Measurements from ENCODE around the gene SORCS1. TPM values are rescaled to one million over a fixed set of nuclear protein-coding genes. Genes with fewer than 3 reads are reported as not detected.

The SORCS1 gene
- polyA plus RNA-seq, 3 donors = 0.09 TPM; not detected in 2

DNA sequence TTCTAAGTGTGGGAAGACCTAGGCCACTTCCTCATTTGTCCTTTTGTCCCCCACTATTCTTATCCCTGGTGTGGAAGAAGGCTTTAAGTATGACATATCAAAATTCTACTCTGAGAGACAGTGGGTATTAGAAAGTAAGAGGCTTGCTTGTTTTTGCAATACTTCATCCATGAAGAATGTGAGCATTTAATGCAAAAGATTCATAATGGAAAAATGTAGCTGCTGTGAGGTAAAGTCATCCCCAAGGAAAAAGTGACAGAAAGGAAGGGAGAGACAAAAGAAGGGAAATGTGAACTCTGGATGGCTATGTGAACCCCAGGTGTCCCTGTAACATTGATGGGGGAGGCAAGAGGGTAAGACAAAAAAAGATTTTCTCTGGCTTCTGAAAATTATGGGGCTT, 607.5 kb downstream of the SORCS1 start:
- peaks cover 0 to 2% (median 1%) of the 10 kb centered on the region in 3 donors for H3K27me3 Mint-ChIP-seq (ENCODE audit: low read depth in 3 of 3)
- Histone ChIP-seq H3K4me2 (replicated peaks; ENCODE audit: extremely low read depth, low read length, poor library complexity, severe bottlenecking) (no peak overlapping the region), H3K9me3 (replicated peaks in 1 of 2; ENCODE audit: control insufficient read depth in 1 of 2, insufficient read depth in 1 of 2, low read length in 2 of 2) (no peaks in the 10 kb centered on the region), H2AFZ (ENCODE audit: insufficient read depth, low read depth, low read length, poor library complexity, severe bottlenecking) (no peak overlapping the region), H3K36me3 (replicated peaks in 1 of 2; ENCODE audit: control insufficient read depth in 1 of 2, insufficient read depth in 2 of 2, low read length in 2 of 2) (no peaks in the 10 kb centered on the region), H3K4me1 (ENCODE audit: control insufficient read depth in 1 of 2, insufficient read depth in 2 of 2, low read length in 2 of 2) (no peaks in the 10 kb centered on the region), H4K20me1 (ENCODE audit: insufficient read depth, low read length) (no peaks in the 10 kb centered on the region), H3K27me3 (ENCODE audit: control insufficient read depth in 2 of 2, insufficient read depth in 2 of 2, low read length in 2 of 2) (no peaks in the 10 kb centered on the region), H3K4me3 (replicated peaks in 1 of 3; ENCODE audit: low read depth in 2 of 3, low read length in 3 of 3) (no peak overlapping the region), H3K9ac (ENCODE audit: insufficient read depth, low read length, poor library complexity, severe bottlenecking) (no peak overlapping the region), H3K79me2 (ENCODE audit: insufficient read depth, low read length) (no peaks in the 10 kb centered on the region), H3K27ac (ENCODE audit: low read depth in 1 of 2, low read length in 2 of 2) (no peak overlapping the region)
- DNase-seq = no peak
- no peak overlapping the region for H3K4me3 Mint-ChIP-seq
- no peak overlapping the region for H3K27ac Mint-ChIP-seq
- no peaks in the 10 kb centered on the region for H3K4me1 Mint-ChIP-seq
- H3K36me3 Mint-ChIP-seq = no peaks in the 10 kb centered on the region
- intact Hi-C loops (cut with micrococcal nuclease) = no loop called here
- TF ChIP-seq, protein P1, sequence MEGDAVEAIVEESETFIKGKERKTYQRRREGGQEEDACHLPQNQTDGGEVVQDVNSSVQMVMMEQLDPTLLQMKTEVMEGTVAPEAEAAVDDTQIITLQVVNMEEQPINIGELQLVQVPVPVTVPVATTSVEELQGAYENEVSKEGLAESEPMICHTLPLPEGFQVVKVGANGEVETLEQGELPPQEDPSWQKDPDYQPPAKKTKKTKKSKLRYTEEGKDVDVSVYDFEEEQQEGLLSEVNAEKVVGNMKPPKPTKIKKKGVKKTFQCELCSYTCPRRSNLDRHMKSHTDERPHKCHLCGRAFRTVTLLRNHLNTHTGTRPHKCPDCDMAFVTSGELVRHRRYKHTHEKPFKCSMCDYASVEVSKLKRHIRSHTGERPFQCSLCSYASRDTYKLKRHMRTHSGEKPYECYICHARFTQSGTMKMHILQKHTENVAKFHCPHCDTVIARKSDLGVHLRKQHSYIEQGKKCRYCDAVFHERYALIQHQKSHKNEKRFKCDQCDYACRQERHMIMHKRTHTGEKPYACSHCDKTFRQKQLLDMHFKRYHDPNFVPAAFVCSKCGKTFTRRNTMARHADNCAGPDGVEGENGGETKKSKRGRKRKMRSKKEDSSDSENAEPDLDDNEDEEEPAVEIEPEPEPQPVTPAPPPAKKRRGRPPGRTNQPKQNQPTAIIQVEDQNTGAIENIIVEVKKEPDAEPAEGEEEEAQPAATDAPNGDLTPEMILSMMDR (IDR thresholded peaks at IDR 0.05) = no peak
- peaks cover 0 to 4% (median 0%) of the 10 kb centered on the region in 7 donors for H3K9me3 Mint-ChIP-seq

DNA sequence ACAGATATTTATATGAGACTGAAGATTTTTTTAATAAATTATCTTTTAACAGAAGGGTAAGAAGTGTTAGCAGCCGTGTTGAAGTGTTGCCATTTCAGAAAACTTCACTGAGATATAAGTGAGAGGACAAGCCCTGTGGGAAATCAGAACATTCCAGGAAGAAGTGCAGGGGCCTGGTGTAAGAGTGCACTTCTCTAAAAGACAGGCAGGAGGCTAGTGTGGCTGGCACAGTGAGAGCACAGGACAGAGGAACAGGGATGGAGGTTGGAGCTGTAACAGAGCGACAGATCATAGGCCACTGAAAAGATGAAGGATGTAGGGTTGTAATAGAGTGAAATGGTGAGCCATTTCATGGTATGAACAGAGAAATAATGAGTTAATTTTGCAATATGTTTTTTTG, 608.9 kb downstream of the SORCS1 start:
- H3K36me3 Mint-ChIP-seq = no peaks in the 10 kb centered on the region
- Histone ChIP-seq H3K4me2 (replicated peaks; ENCODE audit: extremely low read depth, low read length, poor library complexity, severe bottlenecking) (no peak overlapping the region), H4K20me1 (ENCODE audit: insufficient read depth, low read length) (no peaks in the 10 kb centered on the region), H3K27ac (ENCODE audit: low read depth in 1 of 2, low read length in 2 of 2) (no peak overlapping the region), H3K79me2 (ENCODE audit: insufficient read depth, low read length) (no peaks in the 10 kb centered on the region), H3K4me3 (replicated peaks in 1 of 3; ENCODE audit: low read depth in 2 of 3, low read length in 3 of 3) (no peak overlapping the region), H3K36me3 (replicated peaks in 1 of 2; ENCODE audit: control insufficient read depth in 1 of 2, insufficient read depth in 2 of 2, low read length in 2 of 2) (no peaks in the 10 kb centered on the region), H3K9me3 (replicated peaks in 1 of 2; ENCODE audit: control insufficient read depth in 1 of 2, insufficient read depth in 1 of 2, low read length in 2 of 2) (no peaks in the 10 kb centered on the region), H3K9ac (ENCODE audit: insufficient read depth, low read length, poor library complexity, severe bottlenecking) (no peak overlapping the region), H2AFZ (ENCODE audit: insufficient read depth, low read depth, low read length, poor library complexity, severe bottlenecking) (no peak overlapping the region), H3K4me1 (ENCODE audit: control insufficient read depth in 1 of 2, insufficient read depth in 2 of 2, low read length in 2 of 2) (no peaks in the 10 kb centered on the region), H3K27me3 (ENCODE audit: control insufficient read depth in 2 of 2, insufficient read depth in 2 of 2, low read length in 2 of 2) (no peaks in the 10 kb centered on the region)
- H3K4me1 Mint-ChIP-seq = no peaks in the 10 kb centered on the region
- peaks cover 1 to 3% (median 2%) of the 10 kb centered on the region in 3 donors for H3K27me3 Mint-ChIP-seq (ENCODE audit: low read depth in 3 of 3)
- intact Hi-C loops (cut with micrococcal nuclease) = no loop called here
- TF ChIP-seq, protein P1 (IDR thresholded peaks at IDR 0.05) = no peak
- no peak overlapping the region for H3K27ac Mint-ChIP-seq
- peaks cover 0 to 4% (median 0%) of the 10 kb centered on the region in 7 donors for H3K9me3 Mint-ChIP-seq
- H3K4me3 Mint-ChIP-seq = no peak overlapping the region
- 90% methylated on average over 2 of the region's 2 CpGs for WGBS (ENCODE audit: insufficient coverage)
- DNase-seq = no peak

Data from CD14-positive monocyte (primary cell).